ENCODE measurements around the gene RTRAF.

- TF ChIP-seq CTCF (IDR thresholded peaks at IDR 0.05), result no peak
- TF ChIP-seq EP300 (IDR thresholded peaks at IDR 0.05), result no peak
- no peak for TF ChIP-seq POLR2A (IDR thresholded peaks at IDR 0.05)
Observed at GRCh38 chr14:52010173-52010693, 20.9 kb downstream of the RTRAF start.
